ENCODE data around the gene TSHR.

GRCh38 chr14:81005540-81006228 is 50.3 kb downstream of the TSHR start:
- TF ChIP-seq, protein P1, sequence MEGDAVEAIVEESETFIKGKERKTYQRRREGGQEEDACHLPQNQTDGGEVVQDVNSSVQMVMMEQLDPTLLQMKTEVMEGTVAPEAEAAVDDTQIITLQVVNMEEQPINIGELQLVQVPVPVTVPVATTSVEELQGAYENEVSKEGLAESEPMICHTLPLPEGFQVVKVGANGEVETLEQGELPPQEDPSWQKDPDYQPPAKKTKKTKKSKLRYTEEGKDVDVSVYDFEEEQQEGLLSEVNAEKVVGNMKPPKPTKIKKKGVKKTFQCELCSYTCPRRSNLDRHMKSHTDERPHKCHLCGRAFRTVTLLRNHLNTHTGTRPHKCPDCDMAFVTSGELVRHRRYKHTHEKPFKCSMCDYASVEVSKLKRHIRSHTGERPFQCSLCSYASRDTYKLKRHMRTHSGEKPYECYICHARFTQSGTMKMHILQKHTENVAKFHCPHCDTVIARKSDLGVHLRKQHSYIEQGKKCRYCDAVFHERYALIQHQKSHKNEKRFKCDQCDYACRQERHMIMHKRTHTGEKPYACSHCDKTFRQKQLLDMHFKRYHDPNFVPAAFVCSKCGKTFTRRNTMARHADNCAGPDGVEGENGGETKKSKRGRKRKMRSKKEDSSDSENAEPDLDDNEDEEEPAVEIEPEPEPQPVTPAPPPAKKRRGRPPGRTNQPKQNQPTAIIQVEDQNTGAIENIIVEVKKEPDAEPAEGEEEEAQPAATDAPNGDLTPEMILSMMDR (IDR thresholded peaks at IDR 0.05), result no peak
- TF ChIP-seq POLR2AphosphoS5 (IDR thresholded peaks at IDR 0.05) (no peak), POLR2A (IDR thresholded peaks at IDR 0.05) (no peak), EP300 (IDR thresholded peaks at IDR 0.05) (no peak)
